Body of pancreas (tissue), 4 donors: Measurements from ENCODE around the gene RCC2.

Experiments used
- POLR2A ChIP-seq, 3 donors: fragments of 450-650 bp; IDR thresholded peaks; one replicate each; pipeline ENCODE4 v1.6.1; 2016; ENCODE audit warnings: antibody characterized with exemption in 3 of 3, mild to moderate bottlenecking in 2 of 3
- TF ChIP-seq, protein P1 (sequence below), 7 experiments: fragments of 450-650 bp in 4 of 7; fragments of 200-600 bp in 3 of 7; sonication (generic) in 3 of 7; IDR thresholded peaks; one replicate each; pipeline ENCODE4 v1.5.1; 2016 to 2019; ENCODE audit warnings: antibody characterized with exemption in 7 of 7

DNA sequence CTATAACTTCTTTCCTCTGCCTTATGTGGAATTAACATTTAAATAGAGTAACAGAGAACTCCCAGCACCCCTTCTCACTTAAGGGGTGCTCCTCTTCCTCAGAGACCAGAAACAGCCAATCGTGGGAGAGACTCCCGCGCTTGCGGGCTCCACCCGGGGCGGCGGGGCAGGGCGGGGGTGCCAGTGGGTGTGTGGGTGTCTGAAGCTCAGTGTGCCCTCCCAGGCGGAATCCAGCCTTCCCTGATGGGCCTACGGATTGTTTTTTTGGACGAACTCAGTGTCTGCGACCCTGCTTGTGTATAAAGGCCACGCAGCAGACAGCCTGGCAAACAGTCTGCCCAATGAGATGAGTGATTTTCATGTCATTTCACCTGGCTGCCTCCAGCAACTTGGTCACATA is 6.2 kb downstream of the RCC2 start:
- TF ChIP-seq, protein P1, sequence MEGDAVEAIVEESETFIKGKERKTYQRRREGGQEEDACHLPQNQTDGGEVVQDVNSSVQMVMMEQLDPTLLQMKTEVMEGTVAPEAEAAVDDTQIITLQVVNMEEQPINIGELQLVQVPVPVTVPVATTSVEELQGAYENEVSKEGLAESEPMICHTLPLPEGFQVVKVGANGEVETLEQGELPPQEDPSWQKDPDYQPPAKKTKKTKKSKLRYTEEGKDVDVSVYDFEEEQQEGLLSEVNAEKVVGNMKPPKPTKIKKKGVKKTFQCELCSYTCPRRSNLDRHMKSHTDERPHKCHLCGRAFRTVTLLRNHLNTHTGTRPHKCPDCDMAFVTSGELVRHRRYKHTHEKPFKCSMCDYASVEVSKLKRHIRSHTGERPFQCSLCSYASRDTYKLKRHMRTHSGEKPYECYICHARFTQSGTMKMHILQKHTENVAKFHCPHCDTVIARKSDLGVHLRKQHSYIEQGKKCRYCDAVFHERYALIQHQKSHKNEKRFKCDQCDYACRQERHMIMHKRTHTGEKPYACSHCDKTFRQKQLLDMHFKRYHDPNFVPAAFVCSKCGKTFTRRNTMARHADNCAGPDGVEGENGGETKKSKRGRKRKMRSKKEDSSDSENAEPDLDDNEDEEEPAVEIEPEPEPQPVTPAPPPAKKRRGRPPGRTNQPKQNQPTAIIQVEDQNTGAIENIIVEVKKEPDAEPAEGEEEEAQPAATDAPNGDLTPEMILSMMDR (IDR thresholded peaks at IDR 0.05) = no peak
- no peak for TF ChIP-seq POLR2A (IDR thresholded peaks at IDR 0.05)
